SJCRH30 (cell line): ENCODE data around the gene JAG1. TPM values are rescaled to one million over a fixed set of nuclear protein-coding genes. Genes with fewer than 3 reads are reported as not detected.

Experiments used
- DNase-seq, 2 experiments: peaks; one replicate each; pipeline ENCODE4 v3.0.0-alpha.2; 2015 to 2020
- H3K27ac ChIP-seq: fragments of 250-450 bp; sonication (Bioruptor Pico); 2 replicates; pipeline ENCODE4 v1.5.1; 2020; ENCODE audit warnings: mild to moderate bottlenecking, moderate library complexity
- H3K27me3 ChIP-seq: fragments of 250-450 bp; sonication (Bioruptor Pico); 2 replicates; pipeline ENCODE4 v1.5.1; 2020; ENCODE audit warnings: mild to moderate bottlenecking, moderate library complexity
- H3K36me3 ChIP-seq: fragments of 250-450 bp; sonication (Bioruptor Pico); 2 replicates; pipeline ENCODE4 v1.5.1; 2020; ENCODE audit warnings: mild to moderate bottlenecking, moderate library complexity
- H3K4me1 ChIP-seq: fragments of 250-450 bp; sonication (Bioruptor Pico); 2 replicates; pipeline ENCODE4 v1.5.1; 2020; ENCODE audit warnings: mild to moderate bottlenecking, moderate library complexity
- H3K4me3 ChIP-seq: fragments of 250-450 bp; sonication (Bioruptor Pico); 2 replicates; pipeline ENCODE4 v1.5.1; 2020; ENCODE audit warnings: mild to moderate bottlenecking, moderate library complexity
- H3K9me3 ChIP-seq: fragments of 250-450 bp; sonication (Bioruptor Pico); replicated peaks from 2 replicates; pipeline ENCODE4 v1.5.1; 2020; ENCODE audit warnings: mild to moderate bottlenecking, moderate library complexity
- total RNA-seq: library from RNA; depleted of rRNA; stranded (reverse); fragments of >200 nt; shearing (Covaris generic); gene quantifications from 2 replicates; pipeline ENCODE4 v1.2.3, GENCODE V29; 2014

Gene JAG1
- total RNA-seq, 1 experiment from 2014 or later, result 8.8 TPM

DNA sequence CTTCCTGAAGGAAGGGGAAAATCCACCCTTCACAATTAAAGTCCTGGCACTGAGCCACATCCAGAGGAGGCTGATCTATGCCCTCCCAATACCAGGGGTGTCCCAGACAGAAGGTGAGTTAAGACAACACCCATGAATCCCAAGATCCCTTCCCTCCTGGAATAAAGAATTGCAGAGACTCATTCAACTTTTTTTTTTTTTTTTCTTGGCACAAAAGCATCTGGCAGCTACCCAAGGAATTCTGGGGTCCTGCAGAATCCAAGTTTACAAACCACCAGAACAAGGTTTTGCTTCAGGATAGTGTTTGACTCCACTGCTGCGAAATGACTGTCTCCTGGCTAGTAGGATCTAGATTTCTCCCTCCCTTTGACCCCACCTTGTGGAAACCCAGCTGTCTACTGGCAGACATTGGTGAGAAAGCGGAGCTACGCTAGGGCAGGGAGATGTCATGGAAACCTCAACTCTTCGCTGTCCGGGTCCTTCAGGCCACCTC is 37.4 kb downstream of the JAG1 start:
- Histone ChIP-seq H3K9me3 (no peaks in the 10 kb centered on the region), H3K27ac (no peak overlapping the region)
- peak; percentile 15 to 46 for DNase-seq

DNA sequence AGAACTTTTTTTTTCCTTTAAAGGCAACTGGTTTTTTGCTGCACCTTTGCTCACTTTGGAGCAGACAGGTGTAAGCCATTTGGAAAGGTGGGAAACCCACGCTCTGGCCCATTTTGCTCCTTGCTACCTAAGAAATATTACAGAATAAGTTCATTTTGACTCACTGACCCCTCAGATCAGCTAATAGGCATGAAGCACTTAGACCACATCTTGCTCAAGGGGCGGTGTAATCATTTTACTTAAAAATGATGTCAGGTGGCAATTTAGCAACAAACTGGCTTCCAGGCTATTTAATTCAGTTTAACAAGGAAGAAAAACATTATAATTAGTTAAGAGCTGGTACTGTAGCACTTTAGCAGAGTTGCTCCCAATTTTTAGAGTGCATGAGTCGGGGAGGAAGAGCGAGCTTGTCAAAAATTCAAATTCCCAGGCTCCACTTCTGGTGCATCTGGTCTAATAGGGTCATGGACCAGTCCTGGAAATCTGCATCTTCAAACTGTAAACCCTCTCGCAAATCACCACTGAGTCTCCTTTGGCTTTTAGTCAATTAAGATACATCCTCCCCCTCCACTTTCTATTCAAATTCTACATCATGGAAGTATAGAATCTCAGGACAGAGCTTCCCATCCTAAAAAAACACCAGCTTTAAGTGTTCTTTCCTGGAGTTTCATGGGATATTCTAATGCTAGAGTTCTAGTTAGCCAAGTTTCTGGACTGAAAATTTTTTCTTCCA is 38.2 kb downstream of the JAG1 start:
- H3K27ac ChIP-seq, result no peak overlapping the region
- no peaks in the 10 kb centered on the region for H3K27me3 ChIP-seq
- H3K4me1 ChIP-seq, result peaks cover 3% of the 10 kb centered on the region; the same call in 1 of the 2 replicates
- H3K36me3 ChIP-seq, result peaks cover 15% of the 10 kb centered on the region; the same call in 1 of the 2 replicates
- no peaks in the 10 kb centered on the region for H3K9me3 ChIP-seq
- no peak for DNase-seq
- no peak overlapping the region for H3K4me3 ChIP-seq

More for the DNA sequence above, 37.4 kb downstream of the JAG1 start:
- Histone ChIP-seq H3K4me3 (no peak overlapping the region), H3K4me1 (peaks cover 3% of the 10 kb centered on the region; the same call in 1 of the 2 replicates), H3K27me3 (no peaks in the 10 kb centered on the region), H3K36me3 (peaks cover 21% of the 10 kb centered on the region; the same call in 1 of the 2 replicates)

DNA sequence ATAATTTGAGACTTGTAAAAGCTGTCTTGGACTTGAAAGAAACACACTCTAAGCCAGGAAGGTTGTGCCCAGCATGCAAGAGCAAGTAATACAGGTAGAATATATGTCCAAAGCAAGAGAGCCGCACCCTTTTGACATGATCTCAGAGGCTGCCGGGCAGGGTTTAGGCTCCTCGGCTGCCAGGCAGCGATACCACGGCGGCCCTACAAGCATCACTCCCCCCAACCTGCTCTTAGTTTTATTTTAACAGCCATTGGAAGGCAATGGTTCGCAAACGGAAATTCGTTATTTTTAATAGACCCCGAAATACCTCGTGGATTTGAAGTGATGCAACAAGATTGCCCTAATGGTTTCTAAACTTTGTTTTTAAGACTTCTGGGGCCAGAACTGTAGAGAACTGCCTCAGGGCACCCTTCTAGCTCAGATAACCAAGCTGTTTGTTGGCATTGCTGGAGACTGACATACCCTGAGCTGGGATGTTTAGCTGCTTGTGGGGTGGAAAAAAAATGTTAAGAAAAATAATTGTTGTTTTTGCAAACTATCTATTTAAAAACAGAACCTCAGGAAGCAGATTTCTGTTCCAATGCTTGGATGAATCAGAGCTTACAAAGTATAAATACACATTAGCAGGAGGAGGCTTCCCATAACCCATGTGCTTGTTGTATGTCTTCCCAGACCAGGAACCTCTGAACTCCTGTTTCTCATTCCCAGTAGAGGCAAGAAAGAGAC is 39.0 kb downstream of the JAG1 start:
- Histone ChIP-seq H3K27ac (no peak overlapping the region), H3K36me3 (peaks cover 14% of the 10 kb centered on the region; the same call in 1 of the 2 replicates), H3K4me1 (peaks cover 3% of the 10 kb centered on the region; the same call in 1 of the 2 replicates), H3K27me3 (no peaks in the 10 kb centered on the region), H3K9me3 (no peaks in the 10 kb centered on the region), H3K4me3 (no peak overlapping the region)
- no peak for DNase-seq

DNA sequence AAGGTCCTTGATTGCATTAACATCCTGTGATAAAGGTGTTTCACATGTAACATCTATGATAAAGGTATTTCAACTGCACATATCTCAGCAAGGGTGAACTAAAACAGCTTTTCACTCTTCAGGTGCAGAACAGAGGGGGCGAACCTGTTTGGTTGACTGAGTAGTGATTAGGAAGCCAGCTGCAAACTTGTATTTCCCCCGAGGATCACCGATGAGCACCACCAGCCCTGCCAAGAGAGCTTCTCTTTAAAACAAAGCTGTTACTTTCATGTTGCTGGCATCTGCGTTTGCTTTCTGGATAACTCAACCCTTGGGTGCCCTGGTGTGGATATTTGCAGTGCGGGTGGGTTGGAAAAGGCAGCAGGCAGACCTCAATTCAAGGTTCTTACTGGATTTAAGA is 39.6 kb downstream of the JAG1 start:
- no peak overlapping the region for H3K27ac ChIP-seq
- H3K27me3 ChIP-seq, result no peaks in the 10 kb centered on the region
- no peak for DNase-seq
- peaks cover 3% of the 10 kb centered on the region; the same call in 1 of the 2 replicates for H3K4me1 ChIP-seq
- no peak overlapping the region for H3K4me3 ChIP-seq
- H3K36me3 ChIP-seq, result peaks cover 8% of the 10 kb centered on the region; the same call in 1 of the 2 replicates
- H3K9me3 ChIP-seq, result no peaks in the 10 kb centered on the region

DNA sequence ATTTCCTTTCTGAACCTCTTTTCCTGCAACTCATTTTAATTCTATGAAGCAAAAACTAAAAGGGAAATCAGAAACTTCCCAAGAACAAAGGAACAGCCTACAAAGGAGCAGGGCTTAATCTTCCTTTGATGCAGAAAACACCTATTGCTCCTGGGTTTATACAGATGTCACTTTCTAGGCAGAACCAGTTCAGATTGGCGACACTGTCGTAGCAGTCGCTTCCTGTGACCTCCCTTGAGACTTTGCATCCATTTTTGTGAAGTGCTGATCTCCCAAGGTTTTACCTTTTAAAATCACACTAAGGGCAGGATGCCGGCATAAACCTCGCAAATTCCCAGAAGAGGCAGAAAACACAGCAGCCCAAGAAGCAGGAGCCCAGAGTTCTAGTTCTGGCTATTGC is 40.1 kb downstream of the JAG1 start:
- no peak for DNase-seq
- no peaks in the 10 kb centered on the region for H3K9me3 ChIP-seq
- H3K27ac ChIP-seq, result no peak overlapping the region
- H3K27me3 ChIP-seq, result no peaks in the 10 kb centered on the region
- peaks cover 4% of the 10 kb centered on the region; the same call in 1 of the 2 replicates for H3K36me3 ChIP-seq
- no peak overlapping the region for H3K4me3 ChIP-seq
- peaks cover 3% of the 10 kb centered on the region; the same call in 1 of the 2 replicates for H3K4me1 ChIP-seq

- no peaks in the 10 kb centered on the region; the same call in 1 of the 2 replicates for H3K36me3 ChIP-seq
- H3K4me3 ChIP-seq, result no peak overlapping the region
- DNase-seq, result no peak
- H3K27ac ChIP-seq, result no peak overlapping the region
- no peaks in the 10 kb centered on the region for H3K27me3 ChIP-seq
- peaks cover 3% of the 10 kb centered on the region; the same call in 1 of the 2 replicates for H3K4me1 ChIP-seq
- H3K9me3 ChIP-seq, result no peaks in the 10 kb centered on the region
Measured at GRCh38 chr20:10632721-10633509, 40.9 kb downstream of the JAG1 start.

DNA sequence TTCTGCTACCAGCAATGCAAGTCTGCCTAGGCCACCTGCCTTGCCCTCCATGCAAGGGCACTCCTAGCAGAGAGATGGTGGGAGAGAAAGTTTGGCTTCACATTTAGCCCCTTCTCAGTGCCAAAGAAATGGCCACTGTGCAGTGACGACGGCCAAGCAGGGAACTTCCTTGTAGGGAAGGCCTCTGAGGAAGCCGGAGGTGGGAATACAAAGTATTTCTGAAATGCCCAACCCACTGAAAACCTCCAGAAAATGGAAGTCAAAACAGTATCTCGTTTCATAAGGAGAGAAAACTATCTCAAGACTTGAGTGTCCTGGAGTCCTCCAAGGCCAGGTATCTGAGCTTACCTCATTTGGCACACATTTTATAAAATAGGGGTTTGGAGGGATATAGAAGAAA is 42.7 kb downstream of the JAG1 start:
- no peak for DNase-seq
- Histone ChIP-seq H3K9me3 (no peaks in the 10 kb centered on the region), H3K27ac (no peak overlapping the region)

DNA sequence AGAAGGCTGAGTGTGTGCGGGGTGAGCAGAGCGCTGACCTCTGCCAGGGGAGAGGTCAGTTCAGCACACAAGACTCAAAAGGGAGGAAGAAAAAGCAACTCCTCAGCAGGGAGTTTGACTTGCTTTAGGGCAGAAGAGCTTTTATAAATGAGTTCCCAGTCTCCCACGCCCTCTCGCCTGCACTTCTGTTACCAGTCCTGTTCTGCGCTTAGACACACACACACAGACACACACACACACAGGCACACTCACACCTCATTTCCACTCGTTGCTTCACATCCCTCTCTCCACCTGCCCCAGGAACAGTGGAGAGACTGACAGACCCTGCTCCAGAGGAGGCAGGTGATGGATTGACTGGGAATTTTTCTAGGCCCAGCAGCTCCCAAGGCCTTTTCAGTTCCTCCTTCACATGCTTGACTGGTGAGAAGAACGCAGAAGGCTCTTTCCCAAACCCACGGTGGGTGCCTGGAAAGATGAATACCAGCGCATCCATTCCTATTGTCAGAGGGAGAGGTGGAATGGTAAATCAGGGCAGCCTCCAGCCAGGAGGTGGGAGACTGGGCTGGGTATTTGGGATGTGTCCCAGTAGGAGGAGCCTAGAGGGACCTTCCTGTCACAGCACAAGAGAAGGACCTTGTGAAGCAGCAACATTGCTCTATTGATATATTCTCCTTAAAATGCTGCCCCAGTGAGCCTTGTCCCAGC is 43.7 kb downstream of the JAG1 start:
- Histone ChIP-seq H3K27me3 (no peaks in the 10 kb centered on the region), H3K9me3 (no peaks in the 10 kb centered on the region), H3K27ac (no peak overlapping the region), H3K36me3 (no peaks in the 10 kb centered on the region; the same call in 1 of the 2 replicates), H3K4me1 (no peaks in the 10 kb centered on the region), H3K4me3 (no peak overlapping the region)
- DNase-seq, result no peak

More for the DNA sequence above, 42.7 kb downstream of the JAG1 start:
- Histone ChIP-seq H3K4me3 (no peak overlapping the region), H3K4me1 (no peaks in the 10 kb centered on the region), H3K36me3 (no peaks in the 10 kb centered on the region; the same call in 1 of the 2 replicates), H3K27me3 (no peaks in the 10 kb centered on the region)

- DNase-seq, result no peak
- no peaks in the 10 kb centered on the region for H3K9me3 ChIP-seq
- H3K4me3 ChIP-seq, result no peak overlapping the region
- H3K27ac ChIP-seq, result no peak overlapping the region
- no peaks in the 10 kb centered on the region for H3K27me3 ChIP-seq
- no peaks in the 10 kb centered on the region for H3K4me1 ChIP-seq
- H3K36me3 ChIP-seq, result no peaks in the 10 kb centered on the region; the same call in 1 of the 2 replicates
Measured at GRCh38 chr20:10626896-10627295, 46.9 kb downstream of the JAG1 start.

DNA sequence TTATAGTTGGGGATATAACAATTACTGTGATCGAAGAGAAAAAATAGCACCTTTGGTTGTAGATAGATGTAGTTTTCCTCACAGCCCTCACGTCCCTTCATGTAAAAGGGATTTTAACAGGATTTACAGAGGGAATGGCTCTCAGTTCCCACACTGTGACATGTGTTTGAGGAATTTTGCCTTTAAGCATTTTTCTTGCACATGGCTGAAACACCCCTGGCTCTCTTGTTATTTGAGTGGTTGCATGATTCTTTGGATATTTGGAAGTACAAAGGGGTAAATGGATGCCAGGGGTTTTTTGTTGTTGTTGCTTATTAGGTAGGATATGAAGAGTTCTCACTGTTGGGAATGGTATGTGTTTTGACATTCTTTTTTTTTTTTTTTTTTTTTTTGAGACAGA is 48.2 kb downstream of the JAG1 start:
- no peaks in the 10 kb centered on the region for H3K9me3 ChIP-seq
- H3K27ac ChIP-seq, result no peak overlapping the region
- no peaks in the 10 kb centered on the region for H3K4me1 ChIP-seq
- no peaks in the 10 kb centered on the region; the same call in 1 of the 2 replicates for H3K36me3 ChIP-seq
- H3K4me3 ChIP-seq, result no peak overlapping the region
- no peak for DNase-seq
- no peaks in the 10 kb centered on the region for H3K27me3 ChIP-seq

DNA sequence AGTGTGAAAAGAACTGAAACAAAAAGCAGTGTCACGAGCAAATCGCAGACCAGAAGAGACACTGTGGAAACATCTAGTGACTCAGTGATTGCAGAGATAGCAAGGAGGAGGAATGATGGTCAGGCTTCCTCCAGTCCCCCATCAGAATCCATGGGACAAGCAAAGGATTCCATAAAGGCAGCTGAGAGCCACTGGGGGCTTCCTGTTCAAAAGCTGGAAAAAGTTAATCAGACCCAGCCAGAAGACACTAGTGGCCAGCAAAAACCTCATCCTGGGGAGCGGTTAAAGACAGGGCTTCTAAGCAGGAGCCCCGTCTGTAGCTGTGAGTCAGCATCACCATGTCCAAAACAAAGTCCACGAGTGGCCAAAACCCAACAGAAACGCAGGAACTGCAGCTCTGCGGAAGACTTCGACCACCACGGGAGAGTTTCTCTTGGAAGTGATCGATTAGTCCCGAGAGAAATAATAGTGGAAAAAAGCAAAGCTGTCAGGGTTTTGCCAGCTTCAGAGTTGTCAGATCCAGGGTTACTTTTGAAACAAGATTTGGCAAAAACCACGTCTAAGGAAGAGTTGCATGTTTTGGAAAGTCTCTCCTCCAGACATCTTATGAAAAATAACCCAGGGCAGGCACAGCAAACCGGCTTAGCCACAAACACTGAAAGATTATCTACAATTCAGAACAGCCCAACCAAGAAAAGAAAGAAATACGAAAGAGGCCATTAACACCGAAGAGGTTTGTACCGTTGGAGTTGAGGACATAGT is 51.0 kb downstream of the JAG1 start:
- Histone ChIP-seq H3K27ac (no peak overlapping the region), H3K27me3 (no peaks in the 10 kb centered on the region), H3K9me3 (no peaks in the 10 kb centered on the region), H3K4me1 (no peaks in the 10 kb centered on the region), H3K4me3 (no peak overlapping the region), H3K36me3 (no peaks in the 10 kb centered on the region; the same call in 1 of the 2 replicates)
- DNase-seq, result no peak

DNA sequence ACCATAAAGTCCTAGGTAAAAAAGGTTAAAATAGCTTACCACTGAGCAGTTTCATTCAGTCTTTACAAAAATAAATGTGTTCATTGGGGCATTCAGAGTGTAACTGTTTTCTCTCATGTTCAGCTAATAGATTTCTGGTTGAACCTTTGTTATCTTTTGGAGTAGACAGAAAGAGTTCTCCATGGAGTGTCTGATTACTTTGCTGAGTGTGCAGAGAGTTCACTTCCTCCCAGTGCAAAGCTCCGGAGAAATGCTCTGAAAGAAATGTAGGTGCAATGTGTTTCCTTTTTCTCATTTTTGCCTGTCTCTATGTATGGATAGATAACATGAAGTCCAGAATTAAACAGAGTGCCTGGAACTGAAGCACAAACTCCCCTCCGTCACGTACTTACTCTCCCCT is 52.6 kb downstream of the JAG1 start:
- Histone ChIP-seq H3K27me3 (no peaks in the 10 kb centered on the region), H3K4me1 (no peaks in the 10 kb centered on the region), H3K27ac (no peak overlapping the region), H3K9me3 (no peaks in the 10 kb centered on the region), H3K4me3 (no peak overlapping the region), H3K36me3 (no peaks in the 10 kb centered on the region)
- no peak for DNase-seq

GRCh38 chr20:10619427-10619826 is 54.4 kb downstream of the JAG1 start:
- no peaks in the 10 kb centered on the region for H3K27me3 ChIP-seq
- H3K27ac ChIP-seq, result no peak overlapping the region
- DNase-seq, result no peak
- no peak overlapping the region for H3K4me3 ChIP-seq
- H3K36me3 ChIP-seq, result no peaks in the 10 kb centered on the region
- H3K4me1 ChIP-seq, result no peaks in the 10 kb centered on the region
- no peaks in the 10 kb centered on the region for H3K9me3 ChIP-seq
